Measurements from ENCODE around the gene DLGAP1. TPM values are rescaled to one million over a fixed set of nuclear protein-coding genes. Genes with fewer than 3 reads are reported as not detected.

DLGAP1 gene
- total RNA-seq, 6 experiments from 2014 or later = 0.09 to 0.31 (median 0.18) TPM; not detected in 2

GRCh38 chr18:3466045-3466444, 989.1 kb downstream of the DLGAP1 start:
- WGBS (ENCODE audit: insufficient coverage, low coverage, low lambda C conversion rate, missing lambda C conversion rate) = 59% methylated on average over 5 of the region's 5 CpGs

GRCh38 chr18:3463051-3463450, 992.1 kb downstream of the DLGAP1 start:
- no peak for ATAC-seq
- Histone ChIP-seq H3K9me3 (no peaks in the 10 kb centered on the region), H3K27ac (no peak overlapping the region), H3K4me3 (no peak overlapping the region), H3K27me3 (no peaks in the 10 kb centered on the region), H3K36me3 (peaks cover 0 to 5% (median 0%) of the 10 kb centered on the region in 4 donors), H3K4me1 (peaks cover 0 to 16% (median 6%) of the 10 kb centered on the region in 4 donors)
- TF ChIP-seq POLR2A (IDR thresholded peaks at IDR 0.05) (no peak), CTCF (IDR thresholded peaks at IDR 0.05) (no peak)
- DNase-seq = no peak
- 51% methylated on average over 2 of the region's 2 CpGs for WGBS (ENCODE audit: insufficient coverage, low coverage, low lambda C conversion rate, missing lambda C conversion rate)
- intact Hi-C loops (cut with DNase I) = no loop called here

More at GRCh38 chr18:3466045-3466444, 989.1 kb downstream of the DLGAP1 start:
- Histone ChIP-seq H3K4me3 (no peak overlapping the region), H3K27ac (peak overlapping the region in 1 of 3 donors; percentile 33), H3K36me3 (no peaks in the 10 kb centered on the region), H3K9me3 (no peaks in the 10 kb centered on the region), H3K4me1 (no peaks in the 10 kb centered on the region), H3K27me3 (no peaks in the 10 kb centered on the region)
- peak in 3 of 4 donors; percentile 27 to 76 (median 61) for ATAC-seq
- intact Hi-C loops (cut with DNase I) = no loop called here
- TF ChIP-seq POLR2A (IDR thresholded peaks at IDR 0.05) = no peak
- no peak for TF ChIP-seq CTCF (IDR thresholded peaks at IDR 0.05)
- no peak for DNase-seq

GRCh38 chr18:3461704-3462103, 993.4 kb downstream of the DLGAP1 start:
- Histone ChIP-seq H3K36me3 (peaks cover 0 to 11% (median 1%) of the 10 kb centered on the region in 4 donors), H3K4me1 (peaks cover 0 to 18% (median 6%) of the 10 kb centered on the region in 4 donors), H3K4me3 (no peak overlapping the region), H3K27me3 (no peaks in the 10 kb centered on the region), H3K9me3 (no peaks in the 10 kb centered on the region), H3K27ac (no peak overlapping the region)
- 87% methylated on average over 3 of the region's 5 CpGs for WGBS (ENCODE audit: insufficient coverage, low coverage, low lambda C conversion rate, missing lambda C conversion rate)
- intact Hi-C loops (cut with DNase I) = no loop called here
- TF ChIP-seq POLR2A (IDR thresholded peaks at IDR 0.05) = no peak
- TF ChIP-seq CTCF (IDR thresholded peaks at IDR 0.05) = no peak
- ATAC-seq (no peak), DNase-seq (no peak)

- Histone ChIP-seq H3K27ac (no peak overlapping the region), H3K4me3 (no peak overlapping the region), H3K4me1 (peaks cover 0 to 26% (median 6%) of the 10 kb centered on the region in 4 donors), H3K9me3 (no peaks in the 10 kb centered on the region), H3K36me3 (peaks cover 0 to 11% (median 1%) of the 10 kb centered on the region in 4 donors), H3K27me3 (no peaks in the 10 kb centered on the region)
- WGBS (ENCODE audit: insufficient coverage, low coverage, low lambda C conversion rate, missing lambda C conversion rate) = 99% methylated on average over 4 of the region's 4 CpGs
- intact Hi-C loops (cut with DNase I) = no loop called here
- ATAC-seq (no peak), DNase-seq (no peak)
- TF ChIP-seq CTCF (IDR thresholded peaks at IDR 0.05) (no peak), POLR2A (IDR thresholded peaks at IDR 0.05) (no peak)
These were observed 994.2 kb downstream of the DLGAP1 start for GRCh38 chr18:3460823-3461398.

Measured in right lobe of liver (tissue), 6 donors.